ENCODE data around the gene CCDC117.
"Not testable (repeated sequence)": the region's sequence is repeated elsewhere in the genome, so short reads cannot be mapped to it uniquely, and the experiment has no call there.

Gene CCDC117

DNA sequence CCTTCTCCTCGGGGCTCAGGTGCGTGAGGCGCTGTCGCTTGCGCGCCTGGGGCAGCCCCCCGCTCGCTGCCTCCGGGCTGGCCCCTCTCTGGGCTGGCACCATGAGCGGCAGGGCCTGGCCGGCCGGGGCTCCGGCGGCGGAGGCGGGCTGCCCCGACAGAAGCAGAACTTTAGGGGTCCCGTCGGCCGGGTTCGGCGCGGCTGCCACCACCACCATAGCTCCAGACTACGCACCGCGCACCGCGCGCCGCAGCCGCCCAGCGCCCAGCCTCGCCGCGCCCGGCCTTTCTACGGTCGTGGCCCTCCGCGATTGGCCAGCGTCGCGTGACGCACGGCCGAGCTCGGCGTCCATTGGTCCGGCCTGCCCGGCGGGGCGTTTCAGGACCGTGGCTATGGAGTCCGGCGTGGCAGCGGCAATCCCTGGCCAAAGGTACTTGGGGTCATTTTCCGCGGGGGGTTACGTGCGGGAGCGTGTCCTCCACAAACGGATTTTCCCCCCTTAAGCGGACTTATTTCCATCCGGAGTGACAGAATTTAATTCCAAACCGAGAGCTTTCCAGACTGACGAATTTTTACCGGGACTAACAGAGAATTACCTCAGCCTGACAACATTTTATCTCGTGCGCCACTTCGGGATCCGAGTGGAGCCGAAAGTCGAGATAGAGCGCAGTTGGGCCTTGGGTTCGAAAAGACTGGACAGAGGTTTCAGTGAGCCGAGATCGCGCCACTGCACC is 28.0 kb downstream of the CCDC117 start, which contains the start of gene XBP1:
TSS of gene XBP1 (minus strand) at position 262 of the 734 bp plus-strand sequence.
- H3K4me2 ChIP-seq, result peak within 1 kb of the TSS; percentile 90
- peak within 1 kb of the TSS; percentile 100 for H3K9ac ChIP-seq
- H3K27me3 ChIP-seq, result no peaks in the 10 kb centered on the region
- no peaks in the 10 kb centered on the region for H3K9me3 ChIP-seq
- H3K27ac ChIP-seq, result peak within 1 kb of the TSS; percentile 99
- peaks cover 38% of the 10 kb centered on the region for H3K36me3 ChIP-seq
- TF ChIP-seq Cebpa-rat (IDR thresholded peaks at IDR 0.05), result no peak
- H4K20me1 ChIP-seq, result peaks cover 44% of the 10 kb centered on the region
- peak within 1 kb of the TSS; percentile 97 for H3K4me3 ChIP-seq
- peaks cover 74% of the 10 kb centered on the region for H3K4me1 ChIP-seq

DNA sequence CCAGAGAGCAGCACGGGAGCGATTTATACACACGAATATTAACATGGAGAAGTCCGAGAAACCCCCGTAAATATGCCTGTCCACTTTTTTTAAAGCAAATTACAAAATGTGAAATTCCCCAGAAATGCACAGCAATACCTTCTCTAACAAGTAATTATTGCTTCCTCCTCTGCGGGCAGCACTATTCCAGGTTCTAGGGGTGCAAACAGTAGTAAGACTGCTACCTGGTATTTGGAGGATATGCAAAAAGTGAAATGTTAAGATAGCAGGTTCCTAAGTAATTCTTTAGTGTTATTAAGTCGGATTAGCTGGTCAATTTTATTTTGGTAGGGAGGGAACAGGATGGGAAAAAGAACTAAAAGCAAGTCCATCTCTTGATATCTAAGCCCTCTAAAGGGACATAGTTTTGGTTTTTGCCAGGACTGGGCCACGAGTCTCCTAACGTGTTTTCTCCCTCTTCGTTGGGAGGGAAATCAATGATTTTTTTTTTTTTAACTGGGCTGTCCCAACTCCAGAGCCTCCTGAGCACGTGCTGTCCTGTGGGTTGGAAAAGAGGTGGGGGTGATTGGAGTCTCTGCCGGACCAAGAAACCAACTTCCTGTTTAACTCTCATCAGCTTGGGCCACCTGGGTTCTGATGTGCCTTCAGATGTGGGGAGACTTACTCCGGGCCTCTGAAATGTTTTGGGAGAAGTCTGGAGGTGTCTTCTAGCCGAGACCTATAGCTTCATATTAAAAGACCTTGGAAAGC is 29.5 kb downstream of the CCDC117 start:
- Histone ChIP-seq H3K4me3 (peak overlapping the region; percentile 97), H3K4me1 (peaks cover 71% of the 10 kb centered on the region), H3K4me2 (peak overlapping the region; percentile 90), H3K27ac (peak overlapping the region; percentile 99), H3K9ac (peak overlapping the region; percentile 100), H3K36me3 (peaks cover 23% of the 10 kb centered on the region), H4K20me1 (peaks cover 29% of the 10 kb centered on the region), H3K27me3 (no peaks in the 10 kb centered on the region), H3K9me3 (no peaks in the 10 kb centered on the region)
- TF ChIP-seq Cebpa-rat (IDR thresholded peaks at IDR 0.05), result no peak

DNA sequence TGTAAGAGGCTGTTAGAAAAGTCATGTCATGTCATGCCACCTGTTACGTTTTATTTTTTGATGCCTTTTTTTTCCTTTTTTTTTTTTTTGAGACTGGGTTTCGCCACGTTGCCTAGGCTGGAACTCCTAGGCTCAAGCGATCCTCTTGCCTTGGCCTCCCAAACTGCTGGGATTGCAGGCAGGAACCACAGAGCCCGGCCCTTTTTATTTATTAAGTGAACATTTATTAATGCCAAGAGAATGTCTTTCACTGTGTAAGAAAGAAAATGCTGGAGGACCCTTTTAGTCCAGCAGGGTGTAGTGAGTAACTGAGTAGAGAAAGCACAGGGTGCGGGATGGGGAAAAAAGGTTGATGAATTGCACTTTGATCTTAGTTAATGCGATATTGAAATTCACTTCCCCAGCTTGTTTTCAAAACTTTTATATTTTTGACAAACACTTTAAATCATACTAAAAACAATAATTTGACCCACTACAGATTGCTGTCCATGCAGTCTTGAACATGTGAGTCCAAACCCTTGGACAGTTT is 30.2 kb downstream of the CCDC117 start:
- peaks cover 68% of the 10 kb centered on the region for H3K4me1 ChIP-seq
- no peaks in the 10 kb centered on the region for H3K9me3 ChIP-seq
- peak overlapping the region; percentile 100 for H3K9ac ChIP-seq
- no peaks in the 10 kb centered on the region for H3K27me3 ChIP-seq
- H3K4me2 ChIP-seq, result peak overlapping the region; percentile 90
- TF ChIP-seq Cebpa-rat (IDR thresholded peaks at IDR 0.05), result no peak
- peak overlapping the region; percentile 99 for H3K27ac ChIP-seq
- peaks cover 16% of the 10 kb centered on the region for H3K36me3 ChIP-seq
- H4K20me1 ChIP-seq, result peaks cover 22% of the 10 kb centered on the region
- peak overlapping the region; percentile 97 for H3K4me3 ChIP-seq

DNA sequence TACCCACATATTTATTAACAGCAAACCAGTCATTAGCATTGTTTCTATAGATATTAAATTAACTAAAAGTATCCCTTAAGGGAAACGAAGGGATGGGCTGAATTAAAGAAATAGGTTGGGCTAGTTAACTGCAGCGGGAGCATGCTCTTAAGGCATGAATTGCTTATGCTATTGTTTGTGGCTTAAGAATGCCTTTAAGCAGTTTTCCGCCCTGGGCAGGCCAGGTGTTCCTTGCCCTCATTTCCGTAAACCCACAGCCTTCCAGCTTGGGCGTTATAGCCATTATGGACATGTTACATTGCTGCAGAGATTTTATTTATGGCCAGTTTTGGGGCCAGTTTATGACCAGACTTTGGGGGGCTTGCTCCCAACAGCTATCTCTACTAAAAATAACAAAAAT is 32.9 kb downstream of the CCDC117 start:
- not testable (repeated sequence) for H3K9me3 ChIP-seq, H3K4me3 ChIP-seq, H3K36me3 ChIP-seq, H4K20me1 ChIP-seq, H3K27me3 ChIP-seq
- Histone ChIP-seq H3K9ac (peak overlapping the region; percentile 12; the same call in 1 of the 2 replicates), H3K27ac (peak overlapping the region; percentile 99), H3K4me1 (peaks cover 88% of the 10 kb centered on the region), H3K4me2 (peak overlapping the region; percentile 90)

DNA sequence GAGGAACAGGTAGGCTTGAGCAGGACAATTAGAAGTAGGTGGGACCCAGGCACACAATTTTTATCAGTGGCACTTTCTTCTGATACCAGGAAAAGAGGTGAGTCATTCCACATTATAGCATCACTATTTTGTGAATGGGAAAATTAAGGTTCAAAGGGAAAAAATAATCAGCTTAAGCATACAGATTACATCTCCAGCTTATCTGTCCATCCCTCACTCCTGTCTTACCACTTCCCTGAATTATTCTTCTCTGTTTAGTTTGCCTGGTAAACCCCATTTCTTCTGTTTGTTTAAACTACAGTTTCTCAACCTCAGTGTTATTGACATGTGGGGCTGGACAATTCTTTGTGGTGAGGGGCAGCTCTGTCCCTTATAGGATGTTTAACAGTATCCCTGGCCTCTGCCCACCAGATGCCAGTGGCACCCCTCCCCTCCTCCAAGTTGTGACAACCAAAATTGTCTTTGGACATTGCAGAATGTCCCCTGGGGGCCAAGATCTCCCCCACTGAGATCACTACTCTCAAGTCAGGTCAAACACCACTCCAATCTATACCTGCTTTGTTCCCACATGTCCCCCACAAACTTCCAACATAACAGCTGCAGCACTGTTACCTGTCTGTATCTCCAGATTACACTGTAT is 36.3 kb downstream of the CCDC117 start:
- no peak for TF ChIP-seq Cebpa-rat (IDR thresholded peaks at IDR 0.05)
- Histone ChIP-seq H3K36me3 (no peaks in the 10 kb centered on the region), H4K20me1 (no peaks in the 10 kb centered on the region), H3K27me3 (no peaks in the 10 kb centered on the region), H3K4me1 (peaks cover 91% of the 10 kb centered on the region), H3K9me3 (no peaks in the 10 kb centered on the region), H3K4me2 (peak overlapping the region; percentile 94), H3K4me3 (no peak overlapping the region), H3K27ac (peak overlapping the region; percentile 95), H3K9ac (peak overlapping the region; percentile 80; the same call in 1 of the 2 replicates)

DNA sequence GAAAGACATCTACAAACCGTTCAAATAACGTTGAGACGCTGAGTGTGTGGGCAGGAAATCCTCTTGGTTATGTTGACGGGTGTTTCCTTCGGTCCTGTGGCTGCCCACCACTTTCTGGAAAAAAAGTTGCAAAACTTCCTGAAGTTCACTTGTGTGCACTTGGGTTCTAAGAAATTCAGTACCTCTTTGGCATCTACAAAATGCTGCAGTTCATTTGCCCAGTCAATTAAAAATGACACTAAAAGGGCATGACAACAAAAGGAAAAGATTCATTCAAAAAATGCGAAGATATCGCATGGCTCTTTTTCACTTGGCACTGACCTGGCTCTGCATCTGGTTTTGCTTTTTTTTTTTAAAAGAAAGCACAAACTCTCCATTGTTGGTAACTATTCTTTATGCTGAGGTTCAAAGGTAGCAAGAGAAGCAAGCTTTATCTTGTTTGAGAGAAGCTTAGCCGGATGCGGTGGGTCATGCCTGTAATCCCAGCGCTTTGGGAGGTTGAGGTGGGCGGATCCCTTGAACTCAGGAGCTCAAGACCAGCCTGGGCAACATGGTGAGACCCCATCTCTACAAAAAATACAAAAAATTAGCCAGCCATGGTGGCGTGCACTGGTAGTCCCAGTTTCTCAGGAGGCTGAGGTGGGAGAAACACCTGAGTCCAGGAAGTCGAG is 38.5 kb downstream of the CCDC117 start:
- Histone ChIP-seq H3K27ac (peak overlapping the region; percentile 95), H3K4me1 (peaks cover 91% of the 10 kb centered on the region), H4K20me1 (no peaks in the 10 kb centered on the region), H3K27me3 (no peaks in the 10 kb centered on the region), H3K36me3 (no peaks in the 10 kb centered on the region), H3K9ac (peak overlapping the region; percentile 80), H3K4me2 (peak overlapping the region; percentile 94), H3K9me3 (no peaks in the 10 kb centered on the region), H3K4me3 (peak overlapping the region; percentile 24)
- peak; percentile 89 for TF ChIP-seq Cebpa-rat (IDR thresholded peaks at IDR 0.05)

DNA sequence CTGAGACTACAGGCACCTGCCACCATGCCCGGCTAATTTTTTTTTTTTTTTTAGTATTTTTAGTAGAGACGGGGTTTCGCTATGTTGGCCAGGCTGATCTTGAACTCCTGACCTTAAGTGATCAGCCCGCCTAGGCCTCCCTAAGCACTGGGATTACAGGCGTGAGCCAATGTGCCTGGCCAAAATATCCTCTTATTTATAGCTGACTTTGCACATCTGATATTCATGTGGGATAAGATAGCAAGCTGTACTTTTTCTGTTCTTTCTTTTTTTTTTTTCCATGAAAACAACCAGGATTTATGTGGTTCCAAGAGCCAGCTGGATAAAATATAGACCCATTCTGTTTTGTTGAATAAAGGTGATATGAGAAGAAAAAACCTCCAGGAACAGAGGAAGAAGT is 40.0 kb downstream of the CCDC117 start:
- Histone ChIP-seq H3K4me2 (peak overlapping the region; percentile 94), H3K4me1 (peaks cover 98% of the 10 kb centered on the region), H3K27ac (peak overlapping the region; percentile 95), H4K20me1 (no peaks in the 10 kb centered on the region), H3K9me3 (no peaks in the 10 kb centered on the region), H3K4me3 (no peak overlapping the region), H3K36me3 (no peaks in the 10 kb centered on the region), H3K9ac (peak overlapping the region; percentile 80; the same call in 1 of the 2 replicates), H3K27me3 (no peaks in the 10 kb centered on the region)
- TF ChIP-seq Cebpa-rat (IDR thresholded peaks at IDR 0.05), result no peak

DNA sequence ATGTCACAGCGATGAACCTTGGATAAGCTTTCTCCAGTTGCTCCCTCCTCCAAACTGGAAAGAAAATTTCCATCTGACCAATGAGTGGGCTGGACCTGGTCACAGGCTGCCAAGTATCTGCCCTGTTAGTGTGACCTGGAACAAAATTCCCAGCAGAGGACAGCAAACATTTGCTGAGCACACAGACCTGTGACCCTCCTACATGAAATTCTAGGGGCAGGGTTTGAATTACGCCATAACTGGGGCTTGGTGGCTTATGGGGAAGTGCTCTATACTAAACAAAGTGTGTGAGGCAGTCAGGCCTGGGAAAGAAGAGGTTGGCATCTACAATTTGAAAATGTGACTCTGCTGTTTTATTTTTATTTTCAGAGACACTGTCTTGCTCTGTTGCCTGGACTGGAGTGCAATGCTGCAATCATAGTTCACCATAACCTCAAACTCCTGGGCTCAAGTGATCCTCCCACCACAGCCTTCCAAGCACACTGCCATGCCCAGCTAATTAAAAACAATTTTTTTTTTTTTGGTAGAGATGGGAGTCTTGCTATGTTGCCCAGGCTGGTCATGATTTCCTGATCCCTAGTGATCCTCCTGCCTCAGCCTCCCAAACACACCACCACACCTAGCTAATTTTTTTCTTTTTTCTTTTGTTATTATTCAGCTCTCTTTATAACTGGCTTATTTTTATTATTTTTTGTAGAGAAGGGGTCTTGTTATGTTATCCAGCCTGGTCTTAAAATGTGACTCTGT is 41.5 kb downstream of the CCDC117 start:
- no peaks in the 10 kb centered on the region for H3K27me3 ChIP-seq
- no peak overlapping the region for H3K4me3 ChIP-seq
- peaks cover 98% of the 10 kb centered on the region for H3K4me1 ChIP-seq
- H3K27ac ChIP-seq, result peak overlapping the region; percentile 95
- H3K4me2 ChIP-seq, result peak overlapping the region; percentile 94
- peak overlapping the region; percentile 4; the same call in 1 of the 2 replicates for H3K9ac ChIP-seq
- no peaks in the 10 kb centered on the region for H3K36me3 ChIP-seq
- no peaks in the 10 kb centered on the region for H4K20me1 ChIP-seq
- no peaks in the 10 kb centered on the region for H3K9me3 ChIP-seq
- peak; percentile 44; the same call in 1 of the 2 replicates for TF ChIP-seq Cebpa-rat (IDR thresholded peaks at IDR 0.05)

Data from BLaER1 (cell line).